ENCODE results near the gene KCNJ5. TPM values are rescaled to one million over a fixed set of nuclear protein-coding genes. Genes with fewer than 3 reads are reported as not detected.

The KCNJ5 gene
- total RNA-seq, 2 donors from 2014 or later: 6.3 to 13.7 TPM

DNA sequence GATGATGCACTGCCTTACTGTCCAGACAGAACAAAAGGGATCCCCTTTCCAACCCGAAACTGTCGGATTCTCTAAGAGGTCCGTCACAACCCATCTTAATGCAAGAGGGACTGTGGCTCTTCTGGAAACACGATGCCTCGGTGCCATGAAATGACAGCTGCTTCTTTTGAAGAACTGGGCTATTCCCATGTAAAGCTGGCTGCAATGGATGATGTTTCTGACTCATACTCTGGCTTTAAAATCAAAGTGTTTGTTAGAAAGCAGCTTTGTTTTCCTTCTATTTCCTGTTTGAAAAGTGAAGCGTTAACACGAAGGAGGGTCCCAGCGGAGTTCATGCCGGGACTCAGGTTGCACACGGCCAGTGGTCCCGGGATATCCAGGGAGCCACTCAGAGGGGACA lies 48.4 kb downstream of the KCNJ5 start:
- no peak overlapping the region for H3K27ac ChIP-seq
- 75 to 83% methylated on average over 11 of the region's 11 CpGs for WGBS, 2 donors
- ATAC-seq (no peak), DNase-seq (no peak)
- no peaks in the 10 kb centered on the region for H3K9me3 ChIP-seq
- no peak for TF ChIP-seq CTCF (IDR thresholded peaks at IDR 0.05)
- no peaks in the 10 kb centered on the region for H3K27me3 ChIP-seq
- H3K36me3 ChIP-seq (replicated peaks in 1 of 2; ENCODE audit: insufficient read depth in 1 of 2, low read depth in 2 of 2): no peaks in the 10 kb centered on the region
- no peak overlapping the region for H3K4me3 ChIP-seq
- no peaks in the 10 kb centered on the region for H3K4me1 ChIP-seq
- intact Hi-C loops (cut with DNase I): no loop called here

GRCh38 chr11:128940156-128940555 lies 49.0 kb downstream of the KCNJ5 start:
- no peaks in the 10 kb centered on the region for H3K36me3 ChIP-seq (replicated peaks in 1 of 2; ENCODE audit: insufficient read depth in 1 of 2, low read depth in 2 of 2)
- H3K27me3 ChIP-seq: no peaks in the 10 kb centered on the region
- WGBS, 2 donors: 63 to 84% methylated on average over 5 of the region's 5 CpGs
- no peak overlapping the region for H3K27ac ChIP-seq
- H3K4me3 ChIP-seq: no peak overlapping the region
- no peaks in the 10 kb centered on the region for H3K4me1 ChIP-seq
- intact Hi-C loops (cut with DNase I): no loop called here
- no peak for ATAC-seq
- no peaks in the 10 kb centered on the region for H3K9me3 ChIP-seq
- TF ChIP-seq CTCF (IDR thresholded peaks at IDR 0.05) (no peak), POLR2A (IDR thresholded peaks at IDR 0.05) (no peak)
- DNase-seq: no peak

DNA sequence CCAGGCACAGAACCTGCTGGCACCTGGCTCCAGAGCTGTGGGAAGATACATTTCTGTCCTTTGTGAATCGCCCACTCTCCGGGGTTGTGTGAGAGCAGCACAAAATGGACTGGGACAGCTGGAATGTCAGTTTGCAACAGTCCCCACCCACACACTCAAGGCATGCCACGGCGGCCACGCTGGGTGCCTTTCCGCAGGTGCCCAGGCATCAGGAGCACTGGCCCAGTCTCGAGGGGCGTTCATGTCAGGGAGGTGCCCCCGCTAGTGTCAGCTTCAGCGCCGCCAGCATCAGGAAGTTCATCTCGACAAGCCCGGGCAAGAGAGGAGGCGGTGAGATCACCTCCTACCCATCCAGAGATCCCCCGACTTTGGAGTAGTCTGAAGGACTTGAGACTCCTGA lies 49.4 kb downstream of the KCNJ5 start:
- DNase-seq (no peak), ATAC-seq (no peak)
- Histone ChIP-seq H3K4me3 (no peak overlapping the region), H3K27me3 (no peaks in the 10 kb centered on the region), H3K27ac (no peak overlapping the region), H3K4me1 (no peaks in the 10 kb centered on the region), H3K9me3 (no peaks in the 10 kb centered on the region), H3K36me3 (replicated peaks in 1 of 2; ENCODE audit: insufficient read depth in 1 of 2, low read depth in 2 of 2) (no peaks in the 10 kb centered on the region)
- intact Hi-C loops (cut with DNase I): no loop called here
- WGBS, 2 donors: 82 to 88% methylated on average over 11 to 13 of the region's 15 CpGs
- TF ChIP-seq POLR2A (IDR thresholded peaks at IDR 0.05) (no peak), CTCF (IDR thresholded peaks at IDR 0.05) (no peak)

DNA sequence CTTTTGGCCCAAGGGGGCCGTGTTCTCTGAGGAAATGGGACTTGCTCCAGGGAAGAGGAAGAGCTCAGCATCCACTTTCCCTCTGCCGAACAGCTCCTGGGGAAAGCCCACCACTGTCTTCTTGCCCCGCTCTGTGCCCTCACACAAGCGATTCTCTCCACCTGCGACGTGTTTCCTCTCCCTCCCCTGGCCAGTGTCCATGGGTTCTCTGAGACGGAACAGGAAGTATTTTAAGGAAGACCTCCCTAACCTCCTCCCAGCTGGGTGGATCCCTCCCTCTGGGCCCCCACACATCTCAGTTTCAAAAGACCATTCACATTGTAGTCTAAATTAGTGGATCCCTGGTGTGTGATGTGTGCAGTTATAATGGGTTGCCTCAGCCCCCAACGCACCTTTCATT lies 50.0 kb downstream of the KCNJ5 start:
- H3K27me3 ChIP-seq: no peaks in the 10 kb centered on the region
- H3K36me3 ChIP-seq (replicated peaks in 1 of 2; ENCODE audit: insufficient read depth in 1 of 2, low read depth in 2 of 2): no peaks in the 10 kb centered on the region
- H3K4me3 ChIP-seq: no peak overlapping the region
- ATAC-seq: no peak
- H3K9me3 ChIP-seq: no peaks in the 10 kb centered on the region
- intact Hi-C loops (cut with DNase I): no loop called here
- no peaks in the 10 kb centered on the region for H3K4me1 ChIP-seq
- no peak for TF ChIP-seq POLR2A (IDR thresholded peaks at IDR 0.05)
- TF ChIP-seq CTCF (IDR thresholded peaks at IDR 0.05): no peak
- no peak overlapping the region for H3K27ac ChIP-seq
- WGBS, 2 donors: 68 to 87% methylated on average over 8 of the region's 8 CpGs
- no peak for DNase-seq

DNA sequence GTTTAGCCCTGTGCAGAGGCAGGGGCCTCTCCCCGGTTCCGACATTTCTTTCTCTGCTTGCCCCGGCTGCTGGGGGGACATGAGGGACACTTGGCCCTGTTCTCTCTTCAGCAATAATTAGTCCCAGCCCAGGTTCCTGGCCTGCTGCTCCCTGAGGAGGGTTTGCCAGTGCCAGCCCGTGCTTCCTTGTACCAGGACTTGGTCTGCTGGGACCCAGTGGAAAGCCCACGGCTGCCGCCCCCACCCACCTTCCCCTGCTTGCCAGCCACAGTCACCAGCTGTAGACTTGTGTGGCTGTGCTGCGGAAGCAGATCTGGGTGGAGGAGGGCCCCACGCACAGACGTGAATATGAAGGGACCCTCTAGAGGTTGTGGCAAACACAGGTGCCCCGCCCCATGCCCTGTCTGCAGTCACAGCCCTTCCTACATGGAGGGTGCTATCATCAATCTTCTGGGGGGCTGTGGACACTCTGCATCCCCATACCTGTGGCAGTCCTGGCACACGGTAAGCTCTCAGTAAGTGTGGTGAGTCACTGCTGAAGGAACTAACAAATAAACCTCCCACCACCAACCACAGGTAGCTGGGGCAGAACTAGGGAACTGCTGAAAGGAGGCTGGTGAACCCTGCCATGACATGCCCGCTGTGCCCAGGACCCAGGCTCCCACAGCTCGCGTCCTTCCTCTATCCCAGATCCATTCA lies 50.6 kb downstream of the KCNJ5 start:
- Histone ChIP-seq H3K4me3 (no peak overlapping the region), H3K27ac (no peak overlapping the region), H3K27me3 (no peaks in the 10 kb centered on the region), H3K36me3 (replicated peaks in 1 of 2; ENCODE audit: insufficient read depth in 1 of 2, low read depth in 2 of 2) (no peaks in the 10 kb centered on the region), H3K9me3 (no peaks in the 10 kb centered on the region), H3K4me1 (no peaks in the 10 kb centered on the region)
- TF ChIP-seq CTCF (IDR thresholded peaks at IDR 0.05) (no peak), POLR2A (IDR thresholded peaks at IDR 0.05) (no peak)
- DNase-seq: no peak
- WGBS, 2 donors: 87 to 92% methylated on average over 7 to 14 of the region's 14 CpGs
- intact Hi-C loops (cut with DNase I): no loop called here
- no peak for ATAC-seq
